MV-4-11 (cell line): ENCODE results near the gene RETSAT.
"Not testable (repeated sequence)": the region's sequence is repeated elsewhere in the genome, so short reads cannot be mapped to it uniquely, and the experiment has no call there.

Source experiments
- DNase-seq: peaks from one replicate; lab custom pipeline; 2025; lab: John Stamatoyannopoulos, UW

The RETSAT gene

DNA sequence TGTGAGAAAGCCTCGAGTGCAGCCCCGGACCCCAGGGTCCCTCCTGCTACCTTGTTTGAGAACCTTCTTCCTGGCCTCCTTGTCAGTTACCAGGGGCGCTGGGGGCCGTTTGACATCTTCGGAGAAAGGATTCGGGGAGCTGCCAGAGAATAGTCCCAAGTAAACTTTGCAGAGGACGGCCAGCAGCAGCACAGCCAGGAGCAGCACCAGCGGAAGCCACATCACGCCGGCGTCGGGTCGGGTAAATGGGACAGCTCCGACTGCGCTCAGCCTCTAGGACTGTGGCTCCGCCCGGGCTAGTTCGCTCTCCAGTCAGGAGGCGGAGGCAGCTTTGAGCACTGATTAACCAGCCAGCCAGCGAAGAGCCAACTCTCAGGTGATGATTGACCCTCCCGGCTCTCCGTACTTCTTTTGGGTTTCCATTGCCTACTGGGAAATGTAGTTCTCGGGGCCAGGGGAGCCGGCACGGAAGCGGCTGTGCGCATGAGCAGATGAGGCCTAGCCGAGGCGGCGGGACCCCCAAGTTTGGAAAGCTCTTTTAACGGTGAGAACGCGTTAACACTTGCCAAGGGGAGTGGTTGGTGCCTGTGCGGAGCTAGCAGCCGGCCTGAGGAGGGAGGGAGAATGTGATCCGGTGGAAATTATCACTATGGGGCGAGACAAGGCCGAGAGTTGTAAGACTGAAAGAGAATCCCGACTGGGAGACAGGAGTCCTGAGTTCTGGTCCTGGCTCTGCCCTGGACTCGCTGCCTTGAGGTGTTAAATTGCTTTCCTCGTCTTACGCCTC, at the start of gene RETSAT, which contains the start of gene ELMOD3:
RETSAT (minus strand) TSS at position 243 of the 787 bp plus-strand sequence; CDS start at position 222, 21 bp downstream.
ELMOD3 (plus strand) TSS at position 484 of the 787 bp plus-strand sequence. CDS start 2,430 bp downstream, outside the sequence.
- peak; percentile 99 for DNase-seq

DNA sequence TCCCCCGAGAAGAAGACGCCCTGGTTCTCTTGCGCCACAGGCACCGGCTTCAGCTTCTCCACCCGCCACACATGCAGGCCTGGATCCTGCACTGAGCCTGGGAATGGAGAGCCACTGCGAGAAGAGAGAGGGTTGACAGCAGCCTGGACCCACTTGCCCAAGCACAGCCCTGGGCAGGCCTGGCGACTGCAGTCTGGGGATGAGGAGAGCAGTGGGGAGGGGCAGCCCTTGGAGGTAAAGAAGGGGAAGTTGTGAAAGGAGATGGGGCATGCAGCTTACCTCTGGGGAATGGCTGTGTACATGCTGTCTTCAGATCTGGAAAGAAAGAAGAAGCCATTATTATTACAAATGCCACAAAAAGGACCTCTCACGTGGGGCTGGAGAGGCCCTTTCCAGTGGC, 47.5 kb upstream of the RETSAT start:
- DNase-seq, result peak; percentile 64

DNA sequence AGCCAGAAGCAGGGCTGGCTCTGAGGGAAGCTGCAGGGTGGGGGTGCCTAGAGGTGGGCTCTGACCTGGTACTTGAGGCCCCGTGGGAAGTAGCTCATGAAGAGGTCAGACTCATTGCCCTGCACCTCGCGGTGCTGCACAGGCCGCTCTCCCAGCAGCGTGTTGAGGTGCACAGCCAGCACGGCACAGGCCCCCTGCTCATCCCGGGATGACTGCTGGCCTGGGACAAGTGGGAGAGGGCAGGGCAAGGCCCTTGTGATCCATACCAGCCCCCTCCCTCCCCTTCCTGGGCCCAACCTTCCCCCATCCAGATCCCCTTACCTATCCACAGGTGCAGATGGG, 47.1 kb upstream of the RETSAT start:
- DNase-seq, result no peak

DNA sequence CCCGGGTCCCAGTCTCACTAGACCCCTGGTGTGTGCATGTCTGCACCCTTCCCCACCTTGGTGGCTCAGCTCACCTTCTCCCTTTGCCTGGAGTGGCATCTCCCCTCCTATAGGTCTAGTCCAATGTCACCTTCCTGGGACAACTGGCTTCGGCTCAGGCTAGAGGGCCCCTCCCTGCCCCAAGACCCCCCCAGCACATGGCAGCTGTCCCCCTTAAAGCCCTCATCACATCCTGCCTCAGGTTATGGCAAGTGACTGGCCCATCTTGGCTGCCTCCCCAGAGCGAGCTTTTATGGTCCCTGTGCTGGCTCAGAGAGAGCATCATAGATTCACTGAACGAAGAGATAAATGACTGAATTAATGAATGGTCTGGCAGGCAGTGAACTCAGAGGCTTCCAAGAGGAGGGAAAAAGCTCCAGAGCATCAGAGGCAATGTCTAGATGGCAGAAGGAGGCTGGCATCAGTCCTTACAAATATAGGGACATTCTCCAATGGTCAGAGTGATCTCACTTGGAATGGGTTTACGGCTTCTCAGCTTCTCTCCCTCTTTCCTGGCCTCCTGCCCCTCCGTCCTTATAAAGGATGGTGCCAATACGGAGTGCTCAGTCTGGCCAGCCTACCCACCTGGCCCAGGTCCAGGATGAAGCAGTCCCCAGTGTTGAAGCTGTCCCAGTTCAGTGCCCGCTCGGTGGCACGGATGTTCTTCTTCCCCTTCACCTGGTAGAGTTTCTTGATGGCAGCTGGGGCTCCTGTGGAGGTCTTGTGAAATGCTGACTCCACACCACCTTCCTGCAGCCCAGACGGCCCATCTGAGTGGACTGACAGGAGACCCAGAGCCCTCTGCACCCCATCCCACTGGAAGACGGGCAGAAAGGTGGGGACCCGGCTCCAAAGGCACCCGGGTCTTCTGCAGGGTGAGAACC, 46.5 kb upstream of the RETSAT start:
- DNase-seq, result no peak

DNA sequence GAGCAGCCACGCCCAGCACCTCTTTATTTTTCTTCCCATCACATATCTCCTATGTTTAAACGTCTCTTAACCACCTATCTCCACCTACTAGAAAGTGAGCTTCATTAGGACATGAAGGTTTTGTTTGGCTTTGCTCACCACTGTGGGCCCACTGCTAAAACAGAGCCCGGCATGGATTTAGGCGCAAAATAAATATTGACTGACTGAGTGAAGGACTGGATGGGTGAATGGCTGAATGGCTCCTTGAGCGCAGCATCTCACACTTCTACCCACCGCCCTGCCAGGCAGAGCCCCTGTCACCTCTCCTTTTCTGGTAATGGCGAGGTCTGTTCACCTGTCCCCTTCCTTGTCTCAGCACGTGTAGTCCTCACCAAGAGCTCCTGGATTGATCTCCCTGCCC, 45.7 kb upstream of the RETSAT start:
- DNase-seq, result no peak

DNA sequence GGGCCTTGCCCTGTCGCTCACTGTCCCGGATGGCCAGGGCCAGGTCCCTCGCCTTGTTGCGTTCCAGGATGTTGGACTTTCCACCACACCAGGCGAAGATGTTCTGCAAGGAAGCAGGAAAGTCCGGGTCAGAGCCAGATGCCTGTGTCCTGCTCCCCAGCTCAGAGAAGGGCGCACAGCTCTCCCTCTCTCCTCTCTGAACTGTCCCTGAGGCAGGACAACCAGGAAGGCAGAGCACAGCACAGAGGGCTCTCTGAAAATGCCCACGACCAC, 44.8 kb upstream of the RETSAT start:
- no peak for DNase-seq

DNA sequence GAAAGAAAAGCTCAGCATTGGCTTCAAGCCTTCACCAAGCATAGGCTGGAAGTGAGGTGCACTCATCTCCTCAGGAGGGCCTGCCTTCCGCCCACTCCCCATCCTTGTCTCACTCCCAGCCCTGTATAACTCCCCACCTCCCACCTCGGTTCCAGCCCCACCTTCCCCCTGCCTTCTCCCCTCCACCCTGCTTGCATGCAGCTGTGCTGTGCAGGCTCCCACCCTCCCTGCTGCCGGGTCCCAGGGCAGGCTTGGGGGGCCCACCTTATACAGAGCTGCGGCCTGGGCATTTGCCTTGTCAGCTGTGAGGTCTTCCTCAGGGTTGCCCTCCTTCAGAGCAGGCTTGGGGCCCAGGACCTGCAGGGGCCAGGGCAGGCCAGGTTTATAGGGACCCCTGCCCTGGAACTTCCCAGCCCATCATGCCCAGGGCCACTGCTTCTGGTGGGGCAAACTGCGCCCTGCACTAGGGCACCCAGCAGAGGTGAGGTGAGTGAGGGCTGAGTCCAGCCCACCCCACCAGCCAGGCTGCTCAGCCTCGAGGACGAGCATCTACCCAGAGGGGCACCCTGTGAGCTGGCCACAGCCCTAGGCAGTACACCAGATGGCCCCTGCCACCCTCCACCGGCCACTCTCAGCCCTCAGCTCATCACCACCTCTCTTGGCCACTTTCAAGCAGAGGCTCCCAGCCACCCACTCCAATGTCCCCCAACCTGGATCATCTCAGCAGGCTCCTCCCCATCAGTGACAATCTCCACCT, 44.3 kb upstream of the RETSAT start:
- no peak for DNase-seq

DNA sequence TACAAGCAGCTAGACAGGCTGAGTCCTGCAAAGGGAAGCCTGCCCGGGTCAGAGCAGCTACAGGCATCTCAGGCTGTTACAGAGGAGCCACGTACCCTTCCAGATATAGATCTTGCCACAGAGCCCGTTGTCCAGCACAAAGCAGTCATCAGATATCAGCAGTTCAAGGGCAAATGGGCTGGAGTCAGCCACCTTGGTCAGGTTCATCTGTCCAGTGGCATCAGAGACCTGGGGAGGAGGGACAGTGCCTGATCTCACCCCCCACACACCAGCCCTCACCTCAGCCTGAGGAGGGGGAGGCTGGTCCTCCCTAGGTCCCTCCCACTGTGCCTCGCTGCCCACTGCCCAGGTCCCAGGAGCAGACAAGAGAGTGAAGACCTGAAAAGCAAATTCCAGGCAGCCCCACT, 43.6 kb upstream of the RETSAT start:
- no peak for DNase-seq

DNA sequence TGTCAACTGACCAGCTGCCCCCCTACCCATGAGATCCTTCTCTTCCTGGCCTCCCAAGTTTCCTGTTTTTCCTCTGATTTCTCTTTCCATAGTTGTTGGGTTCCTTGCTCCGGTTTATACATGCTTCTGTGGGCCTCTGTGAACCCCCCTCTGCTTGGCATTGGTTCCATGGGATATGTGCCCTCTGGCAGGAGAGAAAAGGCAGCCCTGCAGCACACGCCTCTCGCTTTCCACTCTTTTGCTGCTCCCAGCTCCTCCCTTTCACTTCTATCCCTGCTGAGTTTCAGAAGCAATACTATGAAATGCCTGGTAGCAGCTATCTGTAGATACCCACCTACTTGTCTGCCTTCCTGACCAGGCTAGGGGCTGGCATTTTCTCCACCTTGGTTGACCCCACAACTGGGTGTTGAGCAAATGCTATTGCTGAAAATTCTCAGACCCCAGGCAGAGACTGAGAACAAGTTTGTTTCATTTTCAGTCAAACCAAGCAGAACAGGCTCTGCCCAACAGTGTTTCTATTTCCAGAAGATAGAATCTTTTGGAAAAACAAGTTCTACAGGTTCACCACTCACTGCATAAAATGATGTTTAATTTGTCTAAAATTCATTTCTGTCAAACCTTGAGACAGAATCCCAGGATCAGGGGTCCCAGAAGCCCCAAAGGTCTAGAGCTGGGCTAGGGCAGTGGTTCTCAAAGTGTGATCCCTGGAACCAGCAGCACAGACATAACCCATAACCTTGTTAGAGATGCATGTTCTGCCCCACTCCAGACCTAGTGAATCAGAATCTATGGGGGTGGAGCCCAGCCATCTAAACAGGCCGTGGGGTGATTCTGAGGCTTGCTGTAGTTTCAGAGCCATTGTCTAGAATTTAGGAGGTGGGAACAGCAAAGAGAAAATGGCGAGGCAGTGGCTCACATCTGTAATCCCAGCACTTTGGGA, 42.5 kb upstream of the RETSAT start:
- DNase-seq, result no peak

DNA sequence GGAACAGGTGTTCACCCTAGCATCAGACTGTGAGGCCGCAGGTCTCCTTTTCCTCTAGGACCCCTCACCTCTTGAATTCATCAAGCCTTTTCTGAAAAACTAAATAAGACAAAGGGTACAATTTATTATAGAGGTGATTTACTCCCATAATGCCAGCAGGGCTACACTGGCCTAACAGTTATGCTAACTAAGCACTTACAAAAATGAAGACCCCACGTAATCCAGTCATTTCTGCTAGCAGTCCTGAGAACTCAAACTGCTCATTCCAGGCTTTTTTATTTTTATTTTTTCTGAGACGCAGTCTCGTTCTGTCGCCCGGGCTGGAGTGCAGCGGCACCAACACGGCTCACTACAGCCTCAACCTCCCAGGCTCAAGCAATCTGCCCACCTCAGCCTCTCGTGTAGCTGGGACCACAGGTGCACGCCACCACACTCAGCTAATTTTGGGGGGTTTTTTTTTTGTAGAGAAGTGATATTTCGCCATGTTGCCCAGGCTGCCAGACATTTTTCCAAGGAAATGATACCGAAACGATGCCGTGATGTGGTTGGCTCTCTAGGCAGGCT, 41.7 kb upstream of the RETSAT start:
- no peak for DNase-seq

DNA sequence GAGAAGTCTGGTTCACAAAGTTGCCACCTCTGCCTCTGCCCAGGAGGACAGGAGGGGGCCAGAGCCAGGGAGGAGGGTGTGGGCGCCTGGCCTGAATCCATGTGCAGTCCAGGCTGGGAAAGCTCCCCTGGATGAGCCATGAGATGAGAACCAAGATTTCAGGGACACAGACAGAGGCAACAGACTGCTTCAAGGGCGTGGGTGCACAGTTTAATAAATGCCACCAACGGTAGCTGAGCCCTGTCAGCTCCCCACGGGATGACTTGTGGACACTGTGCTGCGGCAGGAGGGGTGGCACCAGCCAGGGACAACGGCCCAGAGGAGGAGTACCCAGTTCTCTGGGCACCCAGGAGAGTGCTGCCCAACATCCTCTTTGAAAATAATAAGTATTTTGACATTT, 40.6 kb upstream of the RETSAT start:
- no peak for DNase-seq

DNA sequence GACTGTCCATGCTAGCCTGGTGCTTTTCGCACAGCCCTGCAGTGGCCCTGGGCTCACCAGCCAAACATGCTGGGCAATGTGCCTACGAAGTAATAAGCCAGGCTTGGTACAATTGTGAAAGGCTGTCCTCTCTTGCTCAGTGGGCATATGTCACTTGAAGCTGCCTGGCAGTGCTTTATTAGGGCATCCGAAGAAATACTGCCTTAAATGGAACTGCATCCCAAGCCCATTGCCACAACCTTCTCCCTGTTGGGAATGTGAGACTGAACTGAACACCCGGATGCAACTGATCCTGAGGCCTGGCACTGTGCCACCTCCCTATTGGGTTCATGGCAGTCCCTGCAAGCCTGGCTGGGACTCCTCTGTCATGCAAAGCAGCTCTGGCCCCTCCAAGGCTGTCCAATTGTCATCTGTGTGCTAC, 39.9 kb upstream of the RETSAT start:
- DNase-seq, result no peak

DNA sequence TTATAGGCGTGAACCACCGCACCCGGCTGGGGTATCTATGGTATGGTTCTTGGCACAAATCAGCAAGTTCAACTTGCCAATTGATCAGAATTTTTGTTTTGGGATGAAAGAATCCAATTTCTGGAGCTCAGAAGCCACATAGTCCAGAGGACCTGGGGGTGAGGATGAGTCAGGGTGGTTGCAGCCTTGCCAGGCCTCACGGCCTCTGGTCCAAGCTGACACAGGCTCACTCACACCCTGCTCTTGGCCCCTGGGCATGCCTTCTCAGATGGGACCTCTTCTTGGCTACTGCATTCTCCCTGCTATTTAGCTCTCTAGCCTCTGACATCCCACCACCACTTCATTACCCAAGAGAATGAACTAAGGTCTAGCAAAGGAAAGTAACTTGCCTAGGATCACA, 39.5 kb upstream of the RETSAT start:
- DNase-seq, result no peak

DNA sequence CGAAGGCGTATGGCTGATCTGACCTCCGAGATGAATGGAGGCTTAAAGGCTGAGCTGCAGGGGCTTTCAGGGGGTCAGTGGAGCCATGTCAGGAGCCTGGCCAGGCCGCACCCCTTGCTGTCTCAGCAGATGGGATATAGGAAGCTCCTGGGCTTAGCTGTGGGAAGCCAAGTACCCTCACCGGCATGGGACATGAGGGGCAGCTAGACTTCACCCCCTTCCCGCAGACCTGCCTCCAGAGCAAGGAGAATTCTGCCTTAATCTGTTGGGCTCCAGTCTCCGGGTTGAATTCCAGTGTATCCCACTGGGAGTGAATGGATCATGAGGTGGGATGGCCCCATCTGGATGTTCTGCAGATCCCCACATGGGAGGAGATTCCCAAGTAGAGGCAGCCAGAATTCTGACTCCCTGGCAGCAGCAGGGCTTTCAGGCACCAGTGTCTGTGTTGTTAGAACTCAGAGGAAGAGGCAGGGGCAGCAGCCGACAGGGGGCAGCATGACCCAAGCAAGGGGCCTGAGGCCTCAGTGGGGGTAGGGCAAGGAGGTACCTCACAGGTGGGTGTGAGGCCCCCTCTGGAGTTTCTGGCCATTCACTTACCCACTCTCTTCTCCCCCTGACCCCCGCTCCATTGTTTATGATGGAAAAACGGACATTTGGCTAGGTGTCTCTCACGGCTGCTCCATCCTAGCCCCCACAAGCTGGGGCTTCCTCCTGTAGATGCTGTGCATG, 36.8 kb upstream of the RETSAT start:
- peak; percentile 41 for DNase-seq

DNA sequence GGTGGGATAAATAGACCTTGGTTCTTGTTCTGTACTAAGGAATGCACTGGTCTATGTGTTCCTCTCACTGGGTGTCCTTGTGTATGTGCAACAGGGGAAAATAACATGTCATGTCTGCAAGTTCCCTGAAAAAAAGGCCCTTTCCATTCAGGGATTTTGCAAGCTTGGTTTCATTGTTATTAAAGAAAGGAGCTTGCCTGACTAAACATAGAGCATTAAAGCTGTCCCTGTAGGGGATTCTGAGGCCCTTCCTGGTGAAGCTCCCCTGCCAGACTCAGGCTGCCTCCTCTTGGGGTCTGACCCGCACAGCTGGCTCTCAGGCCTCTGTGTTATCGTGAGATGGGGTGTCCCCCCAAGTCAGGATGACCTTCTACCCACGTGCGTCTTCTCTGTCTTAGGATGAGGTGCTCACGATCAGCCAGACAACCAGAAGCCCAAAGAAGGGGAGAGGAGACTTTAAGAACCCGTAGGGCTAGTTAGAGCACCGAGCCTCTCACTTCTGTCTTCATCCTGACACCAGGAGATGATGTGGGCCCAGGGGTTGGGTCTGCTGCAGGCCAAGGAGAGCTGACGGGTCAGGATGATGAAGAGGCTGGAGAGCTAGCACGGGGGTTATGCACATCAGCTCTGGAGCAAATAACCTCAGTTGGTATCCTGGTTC, 34.7 kb upstream of the RETSAT start:
- no peak for DNase-seq

DNA sequence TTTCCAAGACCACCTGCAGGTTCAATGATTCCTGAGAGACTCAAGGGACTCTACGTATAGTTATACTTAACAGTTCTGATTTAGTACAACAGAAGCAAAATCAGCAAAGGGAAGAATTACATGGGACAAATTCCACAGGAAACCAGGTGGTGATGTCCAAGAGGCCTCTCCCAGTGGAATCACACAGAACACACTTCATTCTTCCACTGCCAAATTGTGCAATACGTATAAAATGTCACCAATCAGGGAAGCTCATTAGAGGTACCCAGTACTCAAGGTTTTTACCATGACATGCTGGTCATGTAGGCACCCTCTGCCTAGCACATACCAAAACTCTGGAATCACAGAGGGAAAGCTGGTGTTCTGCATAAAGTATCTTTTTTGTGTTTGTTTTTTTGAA, 33.4 kb upstream of the RETSAT start:
- DNase-seq, result no peak

DNA sequence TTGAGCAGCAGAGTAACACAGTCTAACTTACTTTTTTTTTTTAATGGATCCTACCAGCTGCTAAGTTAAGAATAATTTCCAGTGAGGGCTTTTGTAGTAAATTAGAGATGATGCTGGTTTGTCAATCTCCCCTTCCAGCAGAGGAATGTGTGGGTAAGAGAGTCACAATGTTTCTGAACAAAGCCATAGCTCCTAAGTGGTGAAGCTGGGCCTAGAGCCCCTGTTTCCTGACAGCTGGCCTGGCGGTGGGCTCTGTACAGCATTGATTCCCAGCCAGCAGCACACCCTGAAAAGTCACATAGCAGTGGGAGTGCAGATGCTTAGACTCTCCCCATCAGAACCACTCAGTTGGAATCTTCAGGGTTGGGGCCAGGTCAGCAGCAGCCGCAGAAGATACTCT, 31.4 kb upstream of the RETSAT start:
- DNase-seq, result no peak

DNA sequence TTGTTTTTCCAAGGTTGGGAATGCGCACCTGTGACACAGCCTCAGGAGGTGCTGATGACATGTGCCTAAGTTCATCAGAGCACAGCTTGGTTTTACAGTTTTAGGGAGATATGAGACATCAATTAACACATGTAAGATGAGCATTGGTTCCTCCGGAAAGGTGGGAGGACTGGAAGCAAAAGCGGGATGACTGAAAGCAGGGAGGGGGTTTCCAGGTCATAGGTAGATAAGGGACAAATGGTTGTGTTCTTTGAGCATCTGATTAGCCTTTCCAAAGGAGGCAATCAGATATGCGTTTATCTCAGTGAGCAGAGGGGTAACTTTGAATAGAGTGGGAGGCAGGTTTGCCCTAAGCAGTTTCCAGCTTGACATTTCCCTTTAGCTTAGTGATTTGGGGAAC, 29.5 kb upstream of the RETSAT start:
- DNase-seq, result no peak

DNA sequence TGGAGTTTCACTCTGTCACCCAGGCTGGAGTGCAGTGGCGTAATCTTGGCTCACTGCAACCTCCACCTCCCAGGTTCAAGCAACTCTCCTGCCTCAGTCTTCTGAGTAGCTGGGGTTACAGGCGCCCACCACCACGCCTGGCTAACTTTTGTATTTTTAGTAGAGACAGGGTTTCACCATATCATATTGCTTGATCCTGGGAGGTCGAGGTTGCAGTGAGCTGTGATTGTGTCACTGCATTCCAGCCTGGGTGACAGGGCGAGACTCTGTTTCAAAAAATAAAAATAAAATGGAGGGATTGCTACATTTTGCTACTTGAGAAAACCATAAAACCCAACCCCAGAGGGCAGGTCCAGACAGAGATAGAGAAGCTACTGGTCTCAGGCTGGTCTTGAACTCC, 28.8 kb upstream of the RETSAT start:
- DNase-seq, result not testable (repeated sequence)

DNA sequence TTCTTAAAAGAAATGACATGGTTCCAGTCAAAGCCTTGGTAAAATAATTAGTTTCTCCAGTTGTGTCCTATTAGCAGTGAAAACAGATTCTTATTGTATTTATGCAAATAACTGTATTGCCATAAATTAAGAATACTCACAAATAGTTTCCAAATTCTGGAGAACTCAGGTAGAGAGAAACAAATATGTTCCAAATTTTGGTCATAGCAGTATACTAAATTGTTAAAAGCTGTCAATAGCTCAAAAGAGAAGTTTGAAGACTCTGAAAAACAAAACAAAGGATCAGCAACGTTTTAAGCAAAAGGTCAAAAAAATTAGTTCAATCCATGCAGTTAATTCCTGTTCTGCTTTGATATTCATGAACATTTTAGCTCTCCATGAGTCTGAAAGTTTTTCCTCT, 25.7 kb upstream of the RETSAT start:
- no peak for DNase-seq
